ENCODE data around the gene ULK2. TPM values are rescaled to one million over a fixed set of nuclear protein-coding genes. Genes with fewer than 3 reads are reported as not detected.
"Not testable (repeated sequence)": the region's sequence is repeated elsewhere in the genome, so short reads cannot be mapped to it uniquely, and the experiment has no call there.

ULK2 gene
- total RNA-seq, 6 donors from 2014 or later = 16.2 to 43.0 (median 26.2) TPM

DNA sequence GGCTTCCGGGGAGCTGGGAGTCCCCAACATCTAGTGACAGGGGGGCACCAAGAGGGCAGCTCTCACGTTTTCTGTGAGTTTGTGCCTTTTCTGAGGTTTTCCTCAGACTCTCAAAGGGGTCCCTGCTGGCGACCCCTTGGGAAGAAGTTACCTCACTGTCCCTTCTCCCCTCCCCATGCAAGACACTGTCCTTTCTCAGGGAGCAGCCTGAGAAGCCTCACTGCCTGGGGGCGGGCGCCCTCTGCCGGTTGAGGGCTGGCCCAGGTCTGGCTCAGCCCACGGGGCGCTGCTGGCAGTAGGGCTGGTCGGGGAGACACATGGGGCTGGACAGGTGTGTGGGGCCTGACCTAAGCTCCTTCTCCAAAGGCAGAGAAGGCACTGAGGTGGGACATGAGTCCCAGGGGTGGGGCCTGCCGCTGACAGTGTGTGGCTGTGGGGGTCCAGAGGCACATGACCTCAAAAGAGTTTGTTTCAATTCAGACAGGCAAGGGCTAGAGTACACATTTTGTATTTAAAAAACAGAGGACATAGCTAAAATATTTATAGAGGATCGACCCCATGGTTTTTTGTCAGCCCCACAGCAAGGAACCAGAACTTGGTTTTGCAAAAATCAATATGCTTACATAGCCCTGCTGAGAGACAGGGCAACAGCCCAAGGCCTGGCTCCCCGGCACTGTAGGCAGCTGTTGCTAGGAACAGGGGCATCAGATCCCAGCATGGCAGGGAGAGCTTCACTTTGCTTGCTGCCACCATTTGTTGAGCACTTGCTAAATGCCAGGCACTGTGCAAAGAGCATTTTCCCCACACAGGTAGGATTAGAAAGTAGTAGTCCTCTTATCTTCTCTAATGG is 101.1 kb downstream of the ULK2 start:
- Histone ChIP-seq H3K9me3 (no peaks in the 10 kb centered on the region), H3K27me3 (no peaks in the 10 kb centered on the region), H3K4me1 (peaks cover 0 to 9% (median 5%) of the 10 kb centered on the region in 4 donors), H3K36me3 (no peaks in the 10 kb centered on the region), H3K4me3 (no peak overlapping the region), H3K27ac (no peak overlapping the region)
- WGBS, 2 donors = 19 to 27% methylated on average over 8 to 12 of the region's 12 CpGs
- DNase-seq = peak; percentile 70 to 96
- ATAC-seq (ENCODE audit: low FRiP score in 2 of 2) = peak; percentile 76 to 87
- no peak for TF ChIP-seq POLR2A (IDR thresholded peaks at IDR 0.05)
- TF ChIP-seq POLR2AphosphoS5 (IDR thresholded peaks at IDR 0.05) = no peak
- TF ChIP-seq, protein P1, sequence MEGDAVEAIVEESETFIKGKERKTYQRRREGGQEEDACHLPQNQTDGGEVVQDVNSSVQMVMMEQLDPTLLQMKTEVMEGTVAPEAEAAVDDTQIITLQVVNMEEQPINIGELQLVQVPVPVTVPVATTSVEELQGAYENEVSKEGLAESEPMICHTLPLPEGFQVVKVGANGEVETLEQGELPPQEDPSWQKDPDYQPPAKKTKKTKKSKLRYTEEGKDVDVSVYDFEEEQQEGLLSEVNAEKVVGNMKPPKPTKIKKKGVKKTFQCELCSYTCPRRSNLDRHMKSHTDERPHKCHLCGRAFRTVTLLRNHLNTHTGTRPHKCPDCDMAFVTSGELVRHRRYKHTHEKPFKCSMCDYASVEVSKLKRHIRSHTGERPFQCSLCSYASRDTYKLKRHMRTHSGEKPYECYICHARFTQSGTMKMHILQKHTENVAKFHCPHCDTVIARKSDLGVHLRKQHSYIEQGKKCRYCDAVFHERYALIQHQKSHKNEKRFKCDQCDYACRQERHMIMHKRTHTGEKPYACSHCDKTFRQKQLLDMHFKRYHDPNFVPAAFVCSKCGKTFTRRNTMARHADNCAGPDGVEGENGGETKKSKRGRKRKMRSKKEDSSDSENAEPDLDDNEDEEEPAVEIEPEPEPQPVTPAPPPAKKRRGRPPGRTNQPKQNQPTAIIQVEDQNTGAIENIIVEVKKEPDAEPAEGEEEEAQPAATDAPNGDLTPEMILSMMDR (IDR thresholded peaks at IDR 0.05) = peak; percentile 88 to 93 (median 91)

DNA sequence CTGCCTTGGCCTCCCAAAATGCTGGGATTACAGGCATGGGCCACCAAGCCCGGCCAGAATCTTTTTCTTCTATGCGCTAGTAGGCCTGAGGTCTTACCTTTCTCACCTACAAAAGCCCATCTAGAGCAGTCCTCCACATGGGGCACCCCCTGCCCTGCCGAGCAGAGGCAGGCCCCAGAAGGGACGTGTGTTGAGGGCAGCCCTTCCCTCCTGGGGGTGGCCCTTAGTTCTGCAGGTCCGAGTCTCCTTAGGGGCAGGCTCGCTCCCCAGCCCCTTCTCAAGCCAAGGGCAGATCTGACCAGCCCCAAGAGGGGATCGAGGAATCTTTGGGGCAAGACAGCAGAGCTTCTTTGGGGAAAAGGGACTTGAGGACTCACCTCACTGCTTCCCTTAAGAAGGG is 101.7 kb downstream of the ULK2 start:
- TF ChIP-seq, protein P1 (IDR thresholded peaks at IDR 0.05) = no peak
- TF ChIP-seq POLR2A (IDR thresholded peaks at IDR 0.05) (no peak), EP300 (IDR thresholded peaks at IDR 0.05) (no peak), POLR2AphosphoS5 (IDR thresholded peaks at IDR 0.05) (no peak)
- Histone ChIP-seq H3K36me3 (no peaks in the 10 kb centered on the region), H3K27me3 (no peaks in the 10 kb centered on the region), H3K9me3 (no peaks in the 10 kb centered on the region), H3K4me3 (no peak overlapping the region), H3K4me1 (peaks cover 0 to 9% (median 5%) of the 10 kb centered on the region in 4 donors), H3K27ac (no peak overlapping the region)
- WGBS, 2 donors = 68 to 78% methylated on average over 3 to 7 of the region's 7 CpGs
- ATAC-seq (ENCODE audit: low FRiP score in 2 of 2) (no peak), DNase-seq (no peak)

DNA sequence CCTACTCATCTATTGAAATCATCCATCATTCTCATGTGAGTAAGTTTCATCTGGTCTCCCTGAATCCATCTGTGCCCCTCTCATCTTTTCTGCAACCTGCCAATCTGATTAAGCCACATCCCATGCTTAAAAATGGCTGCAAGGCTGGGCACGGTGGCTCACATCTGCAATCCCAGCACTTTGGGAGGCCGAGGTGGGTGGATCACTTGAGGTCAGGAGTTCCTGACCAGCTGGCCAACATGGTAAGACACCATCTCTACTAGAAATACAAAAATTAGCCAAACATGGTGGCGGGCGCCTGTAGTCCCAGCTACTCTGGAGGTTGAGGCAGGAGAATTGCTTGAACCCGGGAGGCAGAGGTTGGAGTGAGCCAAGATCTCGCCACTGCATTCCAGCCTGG is 103.7 kb downstream of the ULK2 start:
- not testable (repeated sequence) for H3K27me3 ChIP-seq; H3K36me3 ChIP-seq; ATAC-seq (ENCODE audit: low FRiP score in 2 of 2); H3K4me1 ChIP-seq; H3K9me3 ChIP-seq; H3K4me3 ChIP-seq; DNase-seq; H3K27ac ChIP-seq
- 91 to 93% methylated on average over 6 of the region's 6 CpGs for WGBS, 2 donors

DNA sequence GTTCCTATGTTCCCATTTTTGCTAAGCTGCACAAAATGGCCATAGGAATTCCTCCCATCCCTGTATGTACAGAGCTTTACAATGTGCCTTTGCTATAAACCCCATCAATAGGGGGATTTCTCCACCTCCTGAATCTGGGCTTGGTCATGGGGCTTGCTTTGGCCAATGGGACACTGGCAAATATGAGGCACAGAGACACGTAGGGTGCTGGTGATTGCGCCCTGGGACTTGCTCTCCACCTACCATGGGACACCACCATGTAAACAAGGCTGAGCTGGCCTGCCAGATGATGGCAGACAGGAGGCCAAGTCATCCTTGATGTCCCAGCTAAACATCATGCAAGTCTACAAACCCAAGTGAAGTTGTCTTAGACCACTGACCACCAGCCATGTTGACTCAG is 104.3 kb downstream of the ULK2 start:
- Histone ChIP-seq H3K4me1 (peaks cover 0 to 9% (median 5%) of the 10 kb centered on the region in 4 donors), H3K36me3 (no peaks in the 10 kb centered on the region), H3K27ac (no peak overlapping the region), H3K4me3 (no peak overlapping the region), H3K27me3 (no peaks in the 10 kb centered on the region), H3K9me3 (no peaks in the 10 kb centered on the region)
- ATAC-seq (ENCODE audit: low FRiP score in 2 of 2) (no peak), DNase-seq (no peak)
- WGBS, 2 donors = 97% methylated on average over 2 of the region's 2 CpGs; no CpG with 5 or more reads in 1 of the 2 donors
- no peak for TF ChIP-seq POLR2AphosphoS5 (IDR thresholded peaks at IDR 0.05)

DNA sequence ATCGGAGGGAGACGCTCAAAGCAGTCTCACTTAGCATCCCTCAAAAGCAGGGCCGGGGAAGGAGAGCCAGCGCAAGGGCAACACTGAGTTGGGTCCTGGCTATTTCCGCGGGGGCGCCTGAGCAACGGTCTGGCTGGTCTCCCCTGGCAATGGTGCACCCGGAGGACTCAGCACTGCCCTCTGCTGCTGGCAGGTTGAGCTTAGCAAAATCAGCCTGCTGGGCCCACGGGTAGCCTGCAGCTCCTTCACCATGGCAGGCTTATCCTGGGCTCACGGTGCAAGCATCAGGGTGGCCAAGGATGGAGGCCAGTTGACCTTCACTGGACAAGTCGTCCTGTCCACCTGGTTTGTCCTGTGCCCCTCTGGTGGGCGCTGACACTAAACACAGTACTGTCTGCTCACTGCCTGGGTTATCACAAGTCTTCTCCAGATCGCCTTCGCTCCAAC is 105.2 kb downstream of the ULK2 start:
- no peak for TF ChIP-seq EP300 (IDR thresholded peaks at IDR 0.05)
- TF ChIP-seq, protein P1 (IDR thresholded peaks at IDR 0.05) = peak; percentile 54 to 85 (median 72)
- TF ChIP-seq POLR2A (IDR thresholded peaks at IDR 0.05) = no peak
- TF ChIP-seq POLR2AphosphoS5 (IDR thresholded peaks at IDR 0.05) = no peak
- no peak overlapping the region for H3K4me3 ChIP-seq
- H3K4me1 ChIP-seq = peaks cover 0 to 9% (median 5%) of the 10 kb centered on the region in 4 donors
- DNase-seq (peak; percentile 72 to 73), ATAC-seq (ENCODE audit: low FRiP score in 2 of 2) (peak; percentile 30 to 84)
- WGBS, 2 donors = 27 to 40% methylated on average over 7 to 13 of the region's 15 CpGs
- no peaks in the 10 kb centered on the region for H3K36me3 ChIP-seq
- H3K9me3 ChIP-seq = no peaks in the 10 kb centered on the region
- no peaks in the 10 kb centered on the region for H3K27me3 ChIP-seq
- H3K27ac ChIP-seq = no peak overlapping the region

DNA sequence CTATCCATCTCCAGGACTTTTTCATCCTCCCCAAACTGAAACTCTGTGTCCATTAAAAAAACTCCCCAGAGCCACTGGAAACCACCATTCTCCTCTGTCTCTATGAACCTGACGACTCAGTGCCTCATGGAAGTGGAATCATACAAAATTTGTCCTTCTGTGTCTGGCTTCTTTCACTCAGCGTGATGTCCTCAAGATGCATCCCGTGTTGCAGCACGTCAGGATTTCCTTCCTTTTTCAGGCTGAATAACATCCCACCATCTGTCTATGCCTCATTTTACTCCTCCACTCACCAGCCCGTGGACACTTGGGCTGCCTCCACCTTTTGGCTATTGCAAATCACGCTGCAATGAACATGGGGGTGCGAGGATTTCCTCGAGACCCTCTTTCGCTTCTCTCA is 107.0 kb downstream of the ULK2 start:
- TF ChIP-seq POLR2A (IDR thresholded peaks at IDR 0.05) (no peak), POLR2AphosphoS5 (IDR thresholded peaks at IDR 0.05) (no peak)
- TF ChIP-seq, protein P1 (IDR thresholded peaks at IDR 0.05) = no peak
- WGBS, 2 donors = 59 to 64% methylated on average over 9 of the region's 9 CpGs
- DNase-seq (no peak), ATAC-seq (ENCODE audit: low FRiP score in 2 of 2) (no peak)
- Histone ChIP-seq H3K9me3 (no peaks in the 10 kb centered on the region), H3K36me3 (no peaks in the 10 kb centered on the region), H3K4me1 (peaks cover 0 to 4% (median 1%) of the 10 kb centered on the region in 4 donors), H3K27me3 (no peaks in the 10 kb centered on the region), H3K4me3 (no peak overlapping the region), H3K27ac (no peak overlapping the region)
